GM23338 (cell line): Measurements from ENCODE around the gene NCS1.

Source experiments
- CTCF ChIP-seq, 2 experiments: fragments of 200-600 bp in 1 of 2; sonication (generic) in 1 of 2; conservative IDR thresholded peaks; 2 replicates each; pipeline versions ENCODE4 v1.5.1 to v1.6.1; 2016 to 2017; ENCODE audit warnings: antibody characterized with exemption in 2 of 2, low read depth in 2 of 2, mild to moderate bottlenecking in 2 of 2, moderate library complexity in 1 of 2
- EZH2 ChIP-seq: fragments of 200-600 bp; sonication (generic); IDR thresholded peaks from one replicate; pipeline ENCODE4 v1.8.0; 2017; ENCODE audit warnings: antibody characterized with exemption, mild to moderate bottlenecking, low read depth; ENCODE audit not compliant: unreplicated experiment
- EZH2phosphoT487 ChIP-seq: fragments of 200-600 bp; sonication (generic); IDR thresholded peaks from one replicate; pipeline ENCODE4 v1.8.1; 2018; ENCODE audit warnings: antibody characterized with exemption; ENCODE audit not compliant: unreplicated experiment
- POLR2AphosphoS5 ChIP-seq: IDR thresholded peaks from 2 replicates; pipeline ENCODE4 v1.6.1; 2016; ENCODE audit warnings: antibody characterized with exemption, low read depth
- STAT1 ChIP-seq: IDR thresholded peaks from one replicate; pipeline ENCODE4 v1.6.1; 2016; ENCODE audit warnings: antibody characterized with exemption; ENCODE audit not compliant: unreplicated experiment

GRCh38 chr9:130122456-130122855 lies 49.7 kb upstream of the NCS1 start:
- no peak for TF ChIP-seq POLR2AphosphoS5
- no peak for TF ChIP-seq EZH2
- TF ChIP-seq CTCF (conservative IDR thresholded peaks at IDR 0.05; ENCODE audit: low read depth in 2 of 2), result no peak
- TF ChIP-seq EZH2phosphoT487, result no peak
- TF ChIP-seq STAT1, result no peak
